ENCODE measurements around the gene ADD1.

Gene ADD1

GRCh38 chr4:2820216-2820982, 23.2 kb upstream of the ADD1 start:
- no peak for DNase-seq (ENCODE audit: low spot score)

- no peak for DNase-seq (ENCODE audit: low spot score)
Measured at GRCh38 chr4:2822461-2823300, 21.0 kb upstream of the ADD1 start.

DNA sequence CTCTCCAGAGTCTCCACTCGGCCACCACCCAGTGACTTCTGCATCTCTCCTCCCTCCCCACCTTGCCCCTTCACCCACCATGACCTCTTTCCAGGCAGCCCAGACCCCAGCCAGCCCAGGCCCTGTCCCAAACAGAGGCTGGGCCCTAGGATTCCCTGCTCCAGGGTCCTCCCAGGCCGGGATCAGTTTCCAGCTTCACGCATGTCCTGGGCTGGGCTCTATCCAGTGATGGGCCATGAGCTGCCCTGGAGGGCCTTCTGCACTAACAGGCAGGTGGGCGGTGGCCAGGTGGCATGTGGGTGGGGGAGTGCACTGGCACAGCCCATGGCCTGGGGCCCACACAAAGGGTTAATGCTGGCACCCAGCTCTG, 20.4 kb upstream of the ADD1 start:
- DNase-seq (ENCODE audit: low spot score), result no peak

DNA sequence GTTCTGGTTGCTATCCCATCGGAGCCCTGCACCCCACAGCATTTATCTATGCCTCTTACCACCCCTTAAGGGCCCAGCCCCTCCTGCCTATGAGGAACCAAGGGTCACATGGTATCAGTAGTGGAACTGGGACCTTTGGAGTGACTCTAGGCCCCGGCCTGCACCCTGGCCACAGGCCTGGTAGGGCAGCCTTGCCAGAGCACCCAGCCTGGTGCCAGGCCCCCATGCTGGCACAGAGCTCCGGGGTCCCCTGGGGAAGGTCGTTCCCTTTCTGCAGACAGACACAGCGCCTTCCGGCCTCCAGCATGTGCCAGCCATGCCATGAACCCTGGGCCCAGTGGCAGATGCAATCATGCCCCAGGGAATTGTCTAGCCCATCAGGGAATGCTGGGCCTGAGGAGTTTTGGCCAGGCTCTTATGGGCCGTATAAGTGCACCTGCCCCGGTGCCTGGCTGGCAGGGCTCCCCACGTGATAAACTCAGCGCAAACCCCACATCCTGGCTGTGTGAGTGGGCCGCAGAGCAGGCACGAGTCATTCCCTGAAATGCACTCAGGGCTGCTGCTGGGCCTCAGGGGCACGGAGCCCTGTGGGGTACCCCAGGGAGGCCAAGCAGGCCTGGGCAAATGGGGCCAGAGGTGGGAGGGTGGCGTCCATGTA, 19.8 kb upstream of the ADD1 start:
- no peak for DNase-seq (ENCODE audit: low spot score)

GRCh38 chr4:2824329-2824835, 19.3 kb upstream of the ADD1 start:
- no peak for DNase-seq (ENCODE audit: low spot score)

GRCh38 chr4:2824836-2825381, 18.7 kb upstream of the ADD1 start:
- DNase-seq (ENCODE audit: low spot score), result no peak

DNA sequence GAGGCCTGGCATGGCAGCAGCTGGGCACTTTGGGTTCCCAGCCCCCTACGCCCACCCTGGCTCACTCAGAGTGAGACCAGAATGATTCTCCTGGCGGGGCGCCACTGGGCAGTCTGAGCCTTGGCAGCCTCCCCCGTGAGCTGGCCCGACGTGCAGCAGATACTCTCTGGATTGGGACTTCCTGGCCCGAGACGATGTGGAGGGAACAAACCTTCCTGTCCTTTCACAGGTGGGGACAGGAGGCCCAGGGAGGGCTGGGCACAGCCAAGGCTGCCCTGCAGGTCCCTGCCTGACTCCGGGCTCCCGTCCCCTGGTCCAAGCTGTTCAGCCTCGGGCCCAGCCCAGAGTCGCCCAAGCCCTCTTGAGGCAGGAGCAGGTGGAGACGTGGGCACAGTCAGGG, 17.9 kb upstream of the ADD1 start:
- DNase-seq (ENCODE audit: low spot score), result no peak

GRCh38 chr4:2827071-2827873, 16.4 kb upstream of the ADD1 start:
- no peak for DNase-seq (ENCODE audit: low spot score)

DNA sequence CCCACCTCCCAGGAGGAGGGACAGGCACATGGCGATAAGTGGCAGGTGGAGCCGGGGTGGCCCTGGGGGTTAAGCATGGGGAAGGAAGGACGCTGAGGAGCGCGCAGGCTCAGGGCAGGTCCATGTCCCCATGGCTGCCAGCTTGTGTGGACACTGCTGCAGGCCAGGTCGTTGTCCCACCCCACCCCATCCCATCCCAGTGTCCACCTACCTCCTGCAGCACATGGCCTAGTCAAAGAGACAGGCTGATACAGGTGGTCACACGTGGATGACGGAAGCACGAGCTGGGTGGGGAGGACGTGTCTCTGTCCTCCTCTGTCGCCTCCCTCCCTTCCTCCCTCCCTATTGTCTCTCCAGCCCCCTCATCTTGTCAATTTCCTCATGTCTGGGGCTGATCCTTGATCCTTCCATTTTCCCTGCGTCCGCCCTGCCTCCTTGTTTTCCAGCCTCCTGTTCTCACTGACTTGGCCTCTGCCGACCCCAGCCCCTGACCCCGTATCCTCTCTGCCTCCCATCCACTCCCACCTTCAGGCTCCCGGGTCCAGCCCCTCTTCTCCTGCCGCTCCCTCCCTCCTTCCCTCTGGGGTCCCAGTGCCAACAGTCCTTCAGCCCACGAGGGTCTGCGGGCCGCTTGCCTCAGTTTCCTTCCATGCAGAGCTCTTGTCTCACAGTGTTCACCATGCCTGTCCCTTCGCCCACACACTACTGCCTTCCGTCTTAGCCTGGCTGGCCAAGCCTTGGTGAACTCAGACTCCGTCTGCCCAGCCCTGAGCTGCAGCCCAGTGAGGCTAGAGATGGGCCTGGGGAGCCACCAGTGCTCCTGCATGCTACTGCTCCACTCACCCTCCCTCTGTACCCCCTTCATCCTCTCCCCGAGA, 15.5 kb upstream of the ADD1 start:
- no peak for DNase-seq (ENCODE audit: low spot score)

DNA sequence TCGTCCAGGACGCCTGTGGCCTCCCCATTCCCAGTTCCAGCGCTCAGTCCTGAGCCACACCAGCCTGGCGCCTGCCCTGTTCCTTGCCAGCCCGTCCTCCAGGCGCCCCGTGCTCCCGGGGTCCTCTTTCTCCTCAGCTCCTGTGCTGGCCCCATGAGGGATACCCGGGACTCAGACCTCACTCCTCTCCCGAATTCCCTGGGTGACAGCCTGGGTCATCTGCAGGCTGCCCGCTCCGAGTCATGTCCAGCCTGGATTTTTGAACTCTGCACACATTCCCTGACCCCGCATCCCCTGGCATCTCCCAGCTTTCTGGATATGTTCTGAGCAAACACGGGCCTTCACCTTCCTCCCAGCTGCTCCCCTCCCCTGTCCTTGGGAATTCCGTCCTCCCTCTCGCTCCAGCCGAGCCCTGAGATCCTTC, 14.9 kb upstream of the ADD1 start:
- no peak for DNase-seq (ENCODE audit: low spot score)

DNA sequence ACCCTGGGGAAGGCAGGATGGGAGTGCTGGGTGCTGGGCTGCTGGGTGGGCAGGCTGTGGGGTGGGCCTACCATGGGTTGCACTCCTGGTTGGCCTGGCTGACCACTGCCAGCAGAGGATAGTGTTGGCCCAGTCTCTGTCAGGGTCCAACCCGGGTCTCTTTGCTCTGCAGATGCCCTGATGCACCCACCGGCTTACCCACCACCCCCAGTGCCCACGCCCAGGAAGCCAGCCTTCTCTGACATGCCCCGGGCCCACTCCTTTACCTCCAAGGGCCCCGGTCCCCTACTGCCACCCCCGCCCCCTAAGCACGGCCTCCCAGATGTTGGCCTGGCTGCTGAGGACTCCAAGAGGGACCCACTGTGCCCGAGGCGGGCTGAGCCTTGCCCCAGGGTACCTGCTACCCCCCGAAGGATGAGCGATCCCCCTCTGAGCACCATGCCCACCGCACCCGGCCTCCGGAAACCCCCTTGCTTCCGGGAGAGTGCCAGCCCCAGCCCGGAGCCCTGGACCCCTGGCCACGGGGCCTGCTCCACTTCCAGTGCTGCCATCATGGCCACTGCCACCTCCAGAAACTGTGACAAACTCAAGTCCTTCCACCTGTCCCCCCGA, 14.2 kb upstream of the ADD1 start:
- DNase-seq (ENCODE audit: low spot score), result no peak

GRCh38 chr4:2829933-2830451, 13.7 kb upstream of the ADD1 start:
- no peak for DNase-seq (ENCODE audit: low spot score)

- no peak for DNase-seq (ENCODE audit: low spot score)
Measured at GRCh38 chr4:2830632-2831610, 12.7 kb upstream of the ADD1 start.

- no peak for DNase-seq (ENCODE audit: low spot score)
Measured at GRCh38 chr4:2831611-2832308, 11.9 kb upstream of the ADD1 start.

DNA sequence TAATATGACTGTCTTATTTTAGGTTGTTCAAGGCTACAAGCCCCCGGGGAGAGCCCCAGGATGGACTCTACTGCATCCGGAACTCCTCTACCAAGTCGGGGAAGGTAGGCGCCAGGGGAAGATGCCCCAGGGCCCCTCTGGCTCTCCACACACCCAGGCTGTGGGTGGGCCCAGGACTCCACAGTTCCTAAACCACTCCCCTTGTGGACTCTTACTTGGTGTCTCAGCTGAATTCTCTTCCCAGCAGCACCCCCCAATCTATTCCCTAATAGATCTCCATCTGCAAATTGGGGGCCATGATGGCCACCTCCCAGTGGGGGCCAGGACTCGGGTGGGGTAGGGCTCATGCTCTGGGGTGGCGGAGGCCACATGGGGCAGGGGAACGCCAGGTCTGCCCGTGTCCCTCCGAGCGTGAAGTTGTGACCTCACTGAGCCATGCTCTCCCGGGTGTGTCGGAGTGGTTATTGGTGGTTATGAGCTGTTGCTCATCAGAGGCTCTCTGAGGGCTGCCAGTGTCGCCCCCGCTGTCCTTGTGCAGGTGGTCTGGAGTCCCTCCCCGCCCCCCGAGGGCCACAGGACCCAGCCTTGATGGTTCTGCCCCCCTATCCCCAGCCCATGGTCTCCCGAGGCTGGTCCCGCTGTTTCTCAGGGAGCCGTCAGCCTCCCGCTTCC, 11.2 kb upstream of the ADD1 start:
- no peak for DNase-seq (ENCODE audit: low spot score)

GRCh38 chr4:2832981-2833670, 10.5 kb upstream of the ADD1 start:
- DNase-seq (ENCODE audit: low spot score), result no peak

GRCh38 chr4:2833671-2834000, 10.0 kb upstream of the ADD1 start:
- DNase-seq (ENCODE audit: low spot score), result no peak

All from kidney tubule cell (primary cell).